ENCODE results near the gene MMP26.

DNA sequence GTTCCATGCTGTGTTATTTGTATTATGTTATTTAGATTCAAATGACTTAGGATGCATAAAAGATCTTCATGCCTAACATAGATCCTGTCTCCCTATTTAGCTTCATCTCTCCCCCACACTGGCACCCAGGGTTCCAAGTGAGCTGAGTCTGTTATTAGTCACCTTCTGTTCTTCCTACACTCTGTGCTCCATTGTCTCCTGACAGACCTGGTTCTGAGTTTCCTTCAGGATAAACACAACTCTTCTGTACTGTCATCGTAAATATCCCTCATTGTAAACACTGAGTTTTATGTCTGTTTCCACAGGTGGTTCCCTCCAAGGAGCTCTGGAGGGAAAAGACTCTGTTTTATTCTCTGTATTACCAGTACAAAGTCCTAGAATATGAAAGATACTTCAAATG is 8.7 kb downstream of the MMP26 start:
- no peak for TF ChIP-seq GATA3 (IDR thresholded peaks at IDR 0.05; ENCODE audit: low read depth, low read length)
- no peak for TF ChIP-seq GATA2 (IDR thresholded peaks at IDR 0.05; ENCODE audit: low read depth, low read length)
